HK-2 (cell line): ENCODE data around the gene TMEM19.
A peak's percentile ranks its signal among the peaks of the same experiment; 100 is the strongest.
"Not testable (repeated sequence)": the region's sequence is repeated elsewhere in the genome, so short reads cannot be mapped to it uniquely, and the experiment has no call there.

Experiments
- DNase-seq: peaks from one replicate; pipeline ENCODE4 v3.0.0-alpha.2; 2018; ENCODE audit not compliant: unreplicated experiment

Gene TMEM19

DNA sequence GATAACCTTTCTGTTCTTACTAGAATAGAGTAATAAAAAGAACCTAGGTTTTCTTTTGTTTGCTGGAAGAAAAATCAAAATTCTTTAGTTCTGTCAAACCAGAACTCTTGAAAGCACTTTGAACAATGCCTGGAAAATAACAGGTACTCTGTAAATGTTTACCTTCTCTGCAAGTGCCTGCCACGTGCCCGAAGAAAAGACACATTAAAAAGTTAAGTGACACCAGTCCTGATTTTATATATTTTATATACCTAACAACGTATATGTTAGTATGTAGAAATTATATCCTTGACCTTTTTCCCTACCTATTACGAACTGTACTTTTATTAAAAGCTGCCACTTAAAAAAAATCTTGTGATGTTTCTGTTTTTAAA lies 20.8 kb upstream of the TMEM19 start:
- no peak for DNase-seq

GRCh38 chr12:71666259-71666658 lies 19.6 kb upstream of the TMEM19 start:
- no peak for DNase-seq

- DNase-seq = no peak
Observed at GRCh38 chr12:71671311-71671710, 14.6 kb upstream of the TMEM19 start.

- no peak for DNase-seq
Observed at GRCh38 chr12:71671816-71672215, 14.1 kb upstream of the TMEM19 start.

DNA sequence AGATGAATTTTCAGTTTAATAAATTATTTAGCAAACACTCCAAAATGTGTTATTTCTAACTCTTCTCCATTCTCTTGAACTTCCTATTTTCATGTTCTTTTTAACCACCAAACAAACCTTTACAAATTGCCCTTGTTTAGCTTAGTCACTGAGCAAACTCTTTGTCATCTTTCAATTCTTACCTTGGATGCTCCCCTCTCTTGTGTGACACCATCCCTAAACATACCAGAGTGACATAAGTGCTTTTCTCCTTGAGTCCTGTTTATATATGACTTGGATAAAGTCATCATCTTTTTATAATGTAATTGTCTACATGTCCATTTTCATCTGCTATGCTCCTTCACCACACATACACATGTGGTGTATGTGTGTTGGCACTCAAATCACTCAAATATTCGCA lies 3.4 kb upstream of the TMEM19 start:
- DNase-seq = no peak

GRCh38 chr12:71683633-71684032 lies 2.2 kb upstream of the TMEM19 start:
- DNase-seq = no peak

DNA sequence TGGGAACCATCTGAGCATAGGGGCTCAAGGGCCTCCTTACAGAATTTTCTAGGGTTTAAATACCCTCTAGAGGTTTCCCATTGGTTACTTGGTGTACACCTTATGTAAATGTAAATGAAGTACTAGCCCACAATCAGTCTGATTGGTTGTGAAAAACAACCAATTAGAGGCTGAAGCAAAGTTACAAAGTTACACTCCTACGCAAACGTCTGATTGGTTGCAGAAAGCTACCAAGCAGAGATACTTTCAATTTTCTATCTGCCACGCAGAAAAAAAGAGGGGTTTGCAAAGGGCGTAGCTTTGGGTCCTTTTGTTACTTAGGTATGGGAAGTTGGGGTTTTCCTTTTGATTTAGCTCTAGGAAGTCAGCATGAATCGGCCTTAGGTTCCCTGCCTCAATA lies 1.8 kb upstream of the TMEM19 start:
- no peak for DNase-seq

DNA sequence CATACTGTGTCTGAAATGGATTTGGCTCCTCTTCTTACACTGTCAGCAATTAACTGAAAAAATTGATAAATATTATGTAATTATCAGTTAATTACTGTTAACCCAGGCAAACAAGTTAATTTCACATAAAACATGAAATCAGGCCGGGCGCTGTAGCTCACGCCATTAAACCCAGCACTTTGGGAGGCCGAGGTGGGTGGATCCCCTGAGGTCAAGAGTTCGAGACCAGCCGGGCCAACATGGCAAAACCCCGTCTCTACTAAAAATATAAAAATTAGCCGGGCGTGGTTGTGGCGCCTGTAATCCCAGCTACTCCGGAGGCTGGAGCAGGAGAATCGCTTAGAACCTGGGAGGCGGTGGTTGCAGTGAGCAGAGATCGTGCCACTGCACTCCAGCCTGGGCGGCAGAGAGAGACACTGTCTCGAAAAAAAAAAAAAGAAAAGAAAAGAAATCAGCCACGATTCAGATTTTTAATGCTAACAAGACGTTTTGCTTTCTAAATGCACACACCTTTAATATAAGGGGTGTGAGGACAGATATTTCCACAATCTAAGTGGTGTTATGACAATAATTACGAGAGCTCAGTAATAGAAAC lies 473 bp upstream of the TMEM19 start:
- peak; percentile 13 for DNase-seq

DNA sequence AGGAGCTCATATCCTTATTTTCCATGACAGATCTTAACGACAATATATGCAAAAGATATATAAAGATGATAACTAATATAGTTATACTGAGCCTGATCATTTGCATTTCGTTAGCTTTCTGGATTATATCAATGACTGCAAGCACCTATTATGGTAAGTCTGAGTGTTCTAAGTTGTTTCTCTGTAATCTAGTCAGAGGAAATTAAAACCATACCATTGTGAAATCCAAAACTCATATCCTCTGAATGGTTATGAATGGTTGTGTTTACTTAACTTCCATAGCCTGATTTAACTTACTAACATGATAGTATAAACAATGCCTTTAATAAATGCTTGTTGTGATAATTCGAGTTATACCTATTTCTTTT lies 760 bp downstream of the TMEM19 start:
- DNase-seq = no peak

DNA sequence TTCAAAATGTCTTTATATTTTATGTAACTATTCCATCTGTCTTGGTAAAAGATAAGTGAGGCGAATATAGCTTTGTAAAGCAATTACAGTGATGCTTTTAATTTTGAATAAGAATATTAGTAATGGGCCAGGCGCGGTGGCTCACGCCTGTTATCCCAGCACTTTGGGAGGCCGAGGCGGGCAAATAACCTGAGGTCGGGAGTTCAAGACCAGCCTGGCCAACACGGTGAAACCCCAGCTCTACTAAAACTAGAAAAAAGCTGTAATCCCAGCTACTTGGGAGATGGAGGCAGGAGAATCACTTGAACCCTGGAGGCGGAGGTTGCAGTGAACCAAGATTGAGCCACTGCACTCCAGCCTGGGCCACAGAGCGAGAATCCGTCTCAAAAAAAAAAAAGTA lies 1.3 kb downstream of the TMEM19 start:
- DNase-seq = not testable (repeated sequence)

- no peak for DNase-seq
Observed at GRCh38 chr12:71688961-71689570, 3.2 kb downstream of the TMEM19 start.

- no peak for DNase-seq
Observed at GRCh38 chr12:71691504-71692129, 5.7 kb downstream of the TMEM19 start.

DNA sequence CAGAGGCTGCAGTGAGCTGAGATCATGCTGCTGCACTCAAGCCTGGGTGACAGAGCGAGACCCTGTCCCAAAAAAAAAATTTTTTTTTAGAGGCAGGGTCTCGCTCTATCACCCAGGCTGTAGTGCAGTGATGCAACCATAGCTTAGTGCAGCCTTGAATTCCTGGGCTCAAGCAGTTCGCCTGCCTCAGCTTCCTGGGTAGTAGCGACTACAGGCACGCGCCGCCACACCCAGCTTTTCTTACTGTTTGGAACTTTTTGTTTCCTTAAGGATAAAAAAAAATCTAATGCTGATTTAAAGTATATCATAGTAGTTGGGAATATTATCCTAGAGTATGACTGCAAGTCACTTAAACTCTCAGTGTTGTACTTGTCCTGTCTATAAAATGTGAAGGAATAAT lies 7.2 kb downstream of the TMEM19 start:
- DNase-seq = no peak

DNA sequence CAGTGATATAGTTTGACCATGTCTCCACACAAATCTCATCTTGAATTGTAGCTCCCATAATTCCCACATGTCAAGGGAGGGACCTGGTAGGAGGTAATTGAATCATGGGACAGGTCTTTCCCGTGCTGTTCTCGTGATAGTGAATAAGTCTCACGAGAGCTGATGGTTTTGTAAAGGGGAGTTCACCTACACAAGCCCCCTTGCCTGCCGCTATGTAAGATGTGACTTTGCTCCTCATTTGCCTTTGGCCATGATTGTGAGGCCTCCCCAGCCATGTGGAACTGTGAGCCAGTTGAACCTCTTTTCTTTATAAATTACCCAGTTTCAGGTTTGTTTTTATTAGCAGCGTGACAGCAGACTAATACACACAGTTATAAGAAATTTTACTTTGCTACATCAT lies 7.8 kb downstream of the TMEM19 start:
- DNase-seq = not testable (repeated sequence)

DNA sequence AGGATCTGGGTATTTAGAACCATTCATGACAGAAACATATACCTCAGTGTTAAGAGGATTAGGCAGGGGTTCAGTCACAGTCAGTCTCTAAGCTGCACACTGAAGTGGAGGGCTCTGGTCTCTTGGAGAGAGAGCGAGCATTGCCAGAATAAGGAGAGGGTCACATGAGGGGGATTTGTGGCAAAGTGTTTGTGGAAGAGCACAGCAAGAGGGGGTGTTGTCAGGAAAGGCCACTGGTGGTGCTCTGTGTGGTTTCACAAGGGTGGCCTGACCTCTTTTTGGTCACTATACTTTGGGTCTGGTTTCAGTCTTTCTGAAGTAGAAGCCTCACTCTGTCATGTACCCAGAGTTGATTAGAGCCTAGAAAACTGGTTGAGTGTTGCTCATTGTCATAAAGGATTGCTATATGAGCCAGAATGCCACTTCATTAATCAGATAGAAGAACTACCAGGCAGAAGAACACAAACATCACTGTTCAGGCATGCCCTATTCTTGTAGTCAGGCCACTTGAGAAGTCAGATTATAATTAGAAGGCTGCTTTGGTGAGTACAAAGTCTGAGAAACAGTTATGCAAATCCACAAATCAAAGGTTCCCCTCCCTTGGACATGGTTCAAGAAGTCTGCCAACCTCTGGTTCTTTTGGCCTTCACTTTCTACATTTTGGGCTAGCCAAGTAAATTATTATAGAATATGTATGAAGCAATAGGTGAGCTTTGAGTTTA lies 8.4 kb downstream of the TMEM19 start:
- no peak for DNase-seq

- no peak for DNase-seq
Observed at GRCh38 chr12:71695782-71696181, 9.9 kb downstream of the TMEM19 start.

DNA sequence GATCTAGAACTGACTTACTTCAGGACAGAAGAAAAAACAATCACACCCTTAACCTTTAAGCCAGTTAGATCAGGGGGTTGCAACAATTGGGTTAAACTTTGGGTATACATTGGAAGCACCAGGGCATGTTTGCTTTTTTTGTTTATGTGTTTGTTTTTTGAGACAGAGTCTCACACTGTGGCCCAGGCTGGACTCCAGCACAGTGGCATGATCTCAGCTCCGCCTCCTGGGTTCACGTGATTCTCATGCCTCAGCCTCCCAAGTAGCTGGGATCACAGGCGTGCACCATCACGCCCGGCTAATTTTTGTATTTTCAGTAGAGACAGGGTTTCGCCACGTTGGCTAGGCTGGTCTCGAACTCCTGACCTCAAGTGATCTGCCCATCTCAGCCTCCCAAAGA lies 16.3 kb downstream of the TMEM19 start:
- DNase-seq = not testable (repeated sequence)

DNA sequence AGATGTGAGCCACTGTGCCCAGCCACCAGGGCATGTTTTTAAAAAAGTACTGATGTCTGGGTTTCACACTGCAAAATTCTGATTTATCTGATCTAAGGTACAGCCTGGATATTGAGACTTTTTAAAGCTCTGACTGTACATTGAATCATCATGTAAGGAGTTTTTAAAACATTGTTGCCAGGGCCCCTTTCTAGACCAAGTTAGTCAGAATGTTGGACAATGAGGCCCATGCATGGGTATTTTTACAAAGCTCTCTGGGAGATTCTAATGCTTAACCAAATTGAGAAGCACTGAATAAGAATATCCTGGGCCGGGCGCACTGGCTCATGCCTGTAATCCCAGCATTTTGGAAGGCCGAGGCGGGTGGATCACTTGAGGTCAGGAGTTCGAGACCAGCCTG lies 16.7 kb downstream of the TMEM19 start:
- no peak for DNase-seq

DNA sequence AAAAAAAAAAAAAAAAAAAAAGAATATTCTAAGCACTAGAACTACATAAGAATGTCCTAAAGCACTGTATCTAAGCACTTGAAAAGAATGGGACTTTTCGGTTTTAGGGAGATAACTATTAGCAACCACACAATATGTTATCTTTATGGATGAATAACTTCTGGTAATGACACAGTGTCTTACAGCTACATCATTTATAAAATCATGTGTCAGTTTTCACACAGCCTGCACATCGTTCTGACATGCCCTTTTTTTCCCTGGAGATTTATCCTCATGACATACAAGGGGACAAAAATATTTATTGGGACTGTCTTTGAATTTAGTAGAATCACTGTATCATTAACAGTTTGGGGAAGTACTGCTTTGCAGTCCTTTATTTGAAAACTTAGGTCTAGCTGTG lies 17.3 kb downstream of the TMEM19 start:
- no peak for DNase-seq

- no peak for DNase-seq
Observed at GRCh38 chr12:71704920-71705319, 19.0 kb downstream of the TMEM19 start.

DNA sequence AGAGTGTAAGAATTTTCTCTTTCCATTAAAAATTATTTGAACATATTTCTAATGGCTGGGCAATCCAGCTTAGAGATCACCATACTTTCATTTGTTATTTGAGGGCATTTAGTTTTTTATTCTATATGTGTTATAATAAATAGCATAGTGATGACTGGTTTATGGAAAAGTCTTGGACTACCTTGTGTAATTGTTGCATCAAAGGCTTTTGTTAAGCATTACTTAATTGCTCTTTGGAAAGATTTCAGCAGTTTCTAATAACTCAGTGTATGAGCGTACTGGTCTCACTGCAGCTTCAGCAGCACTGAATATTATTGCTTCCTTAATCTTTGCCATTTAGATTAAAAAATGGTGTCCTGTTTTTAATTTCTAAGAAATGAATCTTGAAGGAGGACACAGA lies 22.8 kb downstream of the TMEM19 start:
- no peak for DNase-seq

GRCh38 chr12:71710276-71711125 lies 24.6 kb downstream of the TMEM19 start:
- DNase-seq = peak; percentile 65
